Measurements from ENCODE around the gene XPA. TPM values are rescaled to one million over a fixed set of nuclear protein-coding genes. Genes with fewer than 3 reads are reported as not detected.
A peak's percentile ranks its signal among the peaks of the same experiment; 100 is the strongest.

The XPA gene
- total RNA-seq, 5 donors from 2014 or later (not counting 1 experiment from before 2014, with no cell fraction given), result 21.7 to 24.5 (median 23.3) TPM

DNA sequence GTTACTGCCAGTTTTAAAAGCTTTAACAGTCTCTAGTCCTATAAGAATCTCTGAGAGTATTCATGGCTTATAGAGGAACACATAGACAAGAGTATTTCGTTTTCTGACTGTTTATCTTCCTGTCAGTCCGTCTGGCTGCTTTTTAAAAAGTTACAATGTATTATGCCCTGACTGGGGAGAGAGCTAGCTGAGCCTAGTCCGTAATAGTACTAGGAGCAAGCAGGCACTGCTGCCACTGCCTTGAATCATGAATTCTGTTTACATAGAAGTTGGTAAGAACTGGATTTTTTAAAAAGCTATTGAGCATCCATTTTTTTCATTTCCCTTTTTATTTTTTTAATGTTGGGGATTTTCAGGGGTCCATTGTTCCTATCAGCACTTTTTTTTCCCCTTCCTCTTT is 26.6 kb downstream of the XPA start:
- peaks cover 3 to 95% of the 10 kb centered on the region in 2 donors for H3K36me3 ChIP-seq (ENCODE audit: control insufficient read depth in 2 of 2, extremely low read depth in 1 of 2, insufficient read depth in 1 of 2, low read length in 1 of 2)
- H3K4me1 ChIP-seq (ENCODE audit: control insufficient read depth in 1 of 2, extremely low read depth in 1 of 2, insufficient read depth in 2 of 2, low read length in 2 of 2), result no peaks in the 10 kb centered on the region
- Mint-ChIP-seq H3K27ac (peak overlapping the region in 1 of 2 donors; percentile 17), H3K9me3 (no peaks in the 10 kb centered on the region), H3K36me3 (peaks cover 67% of the 10 kb centered on the region), H3K4me3 (no peak overlapping the region), H3K4me1 (peaks cover 10 to 15% (median 12%) of the 10 kb centered on the region in 3 donors), H3K27me3 (no peaks in the 10 kb centered on the region)
- no peaks in the 10 kb centered on the region for H3K27me3 ChIP-seq (replicated peaks in 1 of 2; ENCODE audit: control insufficient read depth in 2 of 2, extremely low read depth in 1 of 2, insufficient read depth in 2 of 2, low read length in 1 of 2)
- POLR2A ChIA-PET, result no interaction called here
- 50% methylated on average over 2 of the region's 3 CpGs for WGBS (ENCODE audit: insufficient coverage)
- H3K9me3 ChIP-seq, result no peaks in the 10 kb centered on the region
- H3K27ac ChIP-seq (ENCODE audit: low read length), result no peak overlapping the region
- DNase-seq, result no peak
- ATAC-seq (replicated peaks in 1 of 4), result no peak
- no peak overlapping the region for H3K4me3 ChIP-seq (ENCODE audit: control insufficient read depth in 1 of 2, extremely low read depth in 1 of 2, low read length in 1 of 2)
- CTCF ChIA-PET, result no interaction called here

DNA sequence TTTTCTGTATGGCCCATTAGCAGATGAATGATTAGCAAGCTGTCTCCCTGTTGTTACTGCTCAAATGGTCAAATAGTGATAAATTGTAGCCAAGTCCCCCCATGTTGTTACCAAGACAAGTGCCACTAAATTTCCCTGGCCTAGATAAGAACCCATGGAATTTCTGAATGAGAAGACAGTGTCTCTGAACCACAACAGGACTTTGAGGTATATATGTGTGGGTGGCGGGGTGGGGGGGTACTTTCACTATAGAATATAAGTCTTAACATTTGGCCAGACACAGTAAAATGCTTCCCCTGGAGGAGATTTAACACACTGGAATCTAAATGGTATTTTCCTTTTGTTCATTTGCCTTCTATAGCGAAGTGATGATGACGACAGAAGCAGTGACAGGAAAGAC is 28.7 kb downstream of the XPA start:
- no peak for ATAC-seq (replicated peaks in 1 of 4)

DNA sequence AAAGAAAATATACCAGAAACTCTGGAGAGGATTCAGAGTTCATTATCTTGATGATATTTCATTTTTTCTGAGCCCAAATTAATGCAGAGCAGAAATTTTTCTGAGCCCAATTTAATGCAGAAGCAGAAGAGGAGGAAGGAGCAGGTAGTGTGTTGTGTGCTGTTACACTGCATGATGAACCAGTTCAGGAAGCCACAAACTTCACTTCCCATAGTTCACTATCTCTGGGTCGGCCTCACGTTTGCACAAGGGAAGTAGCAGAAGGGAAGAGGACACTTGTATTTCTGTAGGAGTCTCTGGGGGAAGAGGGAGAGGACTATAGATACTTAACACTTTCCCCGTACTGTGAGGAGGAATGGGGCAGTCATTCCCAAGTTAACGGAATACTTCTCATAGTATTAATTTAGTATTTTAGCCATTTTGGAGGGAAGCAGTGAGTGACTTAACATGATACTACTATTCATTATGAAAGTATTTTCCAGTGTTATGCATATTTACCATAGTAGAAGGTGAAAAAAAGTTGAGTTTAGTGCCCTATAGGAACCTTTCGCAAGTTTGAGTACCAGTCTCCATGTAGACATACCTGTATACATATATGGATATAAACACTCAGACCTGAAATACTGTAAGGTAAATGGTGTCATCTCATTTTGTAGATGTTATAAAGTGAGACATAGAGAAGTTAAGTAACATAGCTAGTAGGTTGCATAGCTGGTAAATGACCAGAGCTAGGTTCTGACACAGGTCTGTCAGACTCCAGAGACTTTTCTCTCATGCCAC is 30.0 kb downstream of the XPA start:
- WGBS (ENCODE audit: insufficient coverage), result no CpG with 5 or more reads among the region's 5 CpGs
- H3K4me1 ChIP-seq (ENCODE audit: control insufficient read depth in 1 of 2, extremely low read depth in 1 of 2, insufficient read depth in 2 of 2, low read length in 2 of 2), result no peaks in the 10 kb centered on the region
- peaks cover 71% of the 10 kb centered on the region for H3K36me3 Mint-ChIP-seq
- H3K36me3 ChIP-seq (ENCODE audit: control insufficient read depth in 2 of 2, extremely low read depth in 1 of 2, insufficient read depth in 1 of 2, low read length in 1 of 2), result peaks cover 7 to 89% of the 10 kb centered on the region in 2 donors
- H3K9me3 Mint-ChIP-seq, result no peaks in the 10 kb centered on the region
- CTCF ChIA-PET, result no interaction called here
- H3K4me1 Mint-ChIP-seq, result peaks cover 10 to 15% (median 12%) of the 10 kb centered on the region in 3 donors
- no peak overlapping the region for H3K4me3 Mint-ChIP-seq
- H3K27me3 Mint-ChIP-seq, result no peaks in the 10 kb centered on the region
- H3K9me3 ChIP-seq, result no peaks in the 10 kb centered on the region
- POLR2A ChIA-PET, result interaction anchor here in 1 of 2 donors (0.6 kb wide), 1 partner anchor 10 kb away, joined by 3 read pairs; no protein-coding TSS in a partner anchor
- H3K27me3 ChIP-seq (replicated peaks in 1 of 2; ENCODE audit: control insufficient read depth in 2 of 2, extremely low read depth in 1 of 2, insufficient read depth in 2 of 2, low read length in 1 of 2), result no peaks in the 10 kb centered on the region
- DNase-seq (no peak), ATAC-seq (replicated peaks in 1 of 4) (no peak)
- no peak overlapping the region for H3K27ac ChIP-seq (ENCODE audit: low read length)
- no peak overlapping the region for H3K4me3 ChIP-seq (ENCODE audit: control insufficient read depth in 1 of 2, extremely low read depth in 1 of 2, low read length in 1 of 2)
- peak overlapping the region; percentile 3 to 22 for H3K27ac Mint-ChIP-seq

More for the DNA sequence above, 28.7 kb downstream of the XPA start:
- peaks cover 10 to 15% (median 12%) of the 10 kb centered on the region in 3 donors for H3K4me1 Mint-ChIP-seq
- H3K9me3 ChIP-seq, result no peaks in the 10 kb centered on the region
- no peaks in the 10 kb centered on the region for H3K27me3 Mint-ChIP-seq
- ChIA-PET POLR2A (no interaction called here), CTCF (no interaction called here)
- no peak overlapping the region for H3K4me3 Mint-ChIP-seq
- peaks cover 7 to 96% of the 10 kb centered on the region in 2 donors for H3K36me3 ChIP-seq (ENCODE audit: control insufficient read depth in 2 of 2, extremely low read depth in 1 of 2, insufficient read depth in 1 of 2, low read length in 1 of 2)
- no peak overlapping the region for H3K27ac ChIP-seq (ENCODE audit: low read length)
- no peaks in the 10 kb centered on the region for H3K27me3 ChIP-seq (replicated peaks in 1 of 2; ENCODE audit: control insufficient read depth in 2 of 2, extremely low read depth in 1 of 2, insufficient read depth in 2 of 2, low read length in 1 of 2)
- peaks cover 66% of the 10 kb centered on the region for H3K36me3 Mint-ChIP-seq
- H3K9me3 Mint-ChIP-seq, result no peaks in the 10 kb centered on the region
- H3K4me1 ChIP-seq (ENCODE audit: control insufficient read depth in 1 of 2, extremely low read depth in 1 of 2, insufficient read depth in 2 of 2, low read length in 2 of 2), result no peaks in the 10 kb centered on the region
- peak overlapping the region in 1 of 2 donors; percentile 3 for H3K27ac Mint-ChIP-seq
- WGBS (ENCODE audit: insufficient coverage), result no CpG with 5 or more reads among the region's 3 CpGs
- DNase-seq, result no peak
- no peak overlapping the region for H3K4me3 ChIP-seq (ENCODE audit: control insufficient read depth in 1 of 2, extremely low read depth in 1 of 2, low read length in 1 of 2)

DNA sequence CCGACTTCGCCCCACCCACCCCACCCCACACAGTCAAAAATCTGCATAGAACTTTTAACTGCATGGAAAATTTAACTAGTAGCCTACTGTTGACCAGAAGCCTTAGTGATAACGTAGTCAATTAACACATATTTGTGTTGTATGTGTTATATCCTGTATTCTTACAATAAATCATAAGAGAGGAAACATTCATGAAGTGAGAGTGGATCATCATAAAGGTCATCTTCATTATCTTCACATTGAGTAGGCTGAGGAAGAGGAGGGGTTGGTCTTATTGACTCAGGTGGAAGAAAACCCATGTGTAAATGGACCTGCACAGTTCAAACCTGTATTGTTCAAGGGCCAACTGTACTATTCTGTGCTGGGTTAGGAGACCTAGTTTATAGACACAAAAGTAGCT is 31.4 kb downstream of the XPA start:
- Histone ChIP-seq H3K27ac (ENCODE audit: low read length) (no peak overlapping the region), H3K9me3 (no peaks in the 10 kb centered on the region), H3K27me3 (replicated peaks in 1 of 2; ENCODE audit: control insufficient read depth in 2 of 2, extremely low read depth in 1 of 2, insufficient read depth in 2 of 2, low read length in 1 of 2) (no peaks in the 10 kb centered on the region), H3K4me1 (ENCODE audit: control insufficient read depth in 1 of 2, extremely low read depth in 1 of 2, insufficient read depth in 2 of 2, low read length in 2 of 2) (no peaks in the 10 kb centered on the region), H3K36me3 (ENCODE audit: control insufficient read depth in 2 of 2, extremely low read depth in 1 of 2, insufficient read depth in 1 of 2, low read length in 1 of 2) (peaks cover 7 to 87% of the 10 kb centered on the region in 2 donors), H3K4me3 (ENCODE audit: control insufficient read depth in 1 of 2, extremely low read depth in 1 of 2, low read length in 1 of 2) (no peak overlapping the region)
- DNase-seq (no peak), ATAC-seq (replicated peaks in 1 of 4) (no peak)
- Mint-ChIP-seq H3K9me3 (no peaks in the 10 kb centered on the region), H3K27ac (peak overlapping the region; percentile 22 to 55), H3K27me3 (no peaks in the 10 kb centered on the region), H3K4me3 (no peak overlapping the region), H3K36me3 (peaks cover 64% of the 10 kb centered on the region), H3K4me1 (peaks cover 11 to 15% (median 12%) of the 10 kb centered on the region in 3 donors)
- ChIA-PET POLR2A (no interaction called here), CTCF (no interaction called here)
- no CpG with 5 or more reads among the region's 3 CpGs for WGBS (ENCODE audit: insufficient coverage)

DNA sequence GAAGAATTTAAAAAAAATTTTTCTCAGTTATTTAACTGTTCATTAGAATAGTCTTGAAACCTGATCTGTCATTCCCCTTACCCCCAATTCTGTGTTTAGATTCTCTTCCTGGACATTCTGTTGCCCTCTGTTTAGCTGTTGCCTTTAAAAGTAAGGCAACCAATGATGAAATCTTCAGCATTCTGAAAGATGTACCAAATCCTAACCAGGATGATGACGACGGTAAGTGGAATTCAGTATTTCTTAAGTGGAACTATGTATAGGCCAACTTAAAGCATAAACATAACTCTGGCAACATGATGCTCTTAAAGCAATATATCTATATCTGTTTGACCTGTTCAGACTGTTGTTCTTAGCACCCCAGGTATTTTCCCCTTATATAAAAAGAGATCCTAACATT is 36.3 kb downstream of the XPA start:
- no peak overlapping the region for H3K27ac ChIP-seq (ENCODE audit: low read length)
- Mint-ChIP-seq H3K9me3 (no peaks in the 10 kb centered on the region), H3K27me3 (no peaks in the 10 kb centered on the region), H3K36me3 (peaks cover 66% of the 10 kb centered on the region), H3K4me3 (no peak overlapping the region), H3K4me1 (peaks cover 2 to 13% (median 5%) of the 10 kb centered on the region in 3 donors), H3K27ac (peak overlapping the region in 1 of 2 donors; percentile 72)
- H3K4me1 ChIP-seq (ENCODE audit: control insufficient read depth in 1 of 2, extremely low read depth in 1 of 2, insufficient read depth in 2 of 2, low read length in 2 of 2), result no peaks in the 10 kb centered on the region
- POLR2A ChIA-PET, result interaction anchor here in 1 of 2 donors (0.5 to 1.4 kb wide), 3 partner anchors 13 to 20 kb away, joined by 3 to 4 read pairs (median 3); no protein-coding TSS in a partner anchor
- CTCF ChIA-PET, result interaction anchor here in 1 of 2 donors (0.7 kb wide), 1 partner anchor 439 kb away, joined by 3 read pairs; no protein-coding TSS in a partner anchor
- peaks cover 11 to 87% of the 10 kb centered on the region in 2 donors for H3K36me3 ChIP-seq (ENCODE audit: control insufficient read depth in 2 of 2, extremely low read depth in 1 of 2, insufficient read depth in 1 of 2, low read length in 1 of 2)
- DNase-seq, result no peak
- H3K4me3 ChIP-seq (ENCODE audit: control insufficient read depth in 1 of 2, extremely low read depth in 1 of 2, low read length in 1 of 2), result no peak overlapping the region
- ATAC-seq (replicated peaks in 1 of 4), result no peak
- H3K9me3 ChIP-seq, result no peaks in the 10 kb centered on the region
- H3K27me3 ChIP-seq (replicated peaks in 1 of 2; ENCODE audit: control insufficient read depth in 2 of 2, extremely low read depth in 1 of 2, insufficient read depth in 2 of 2, low read length in 1 of 2), result no peaks in the 10 kb centered on the region
- no CpG with 5 or more reads among the region's 2 CpGs for WGBS (ENCODE audit: insufficient coverage)

DNA sequence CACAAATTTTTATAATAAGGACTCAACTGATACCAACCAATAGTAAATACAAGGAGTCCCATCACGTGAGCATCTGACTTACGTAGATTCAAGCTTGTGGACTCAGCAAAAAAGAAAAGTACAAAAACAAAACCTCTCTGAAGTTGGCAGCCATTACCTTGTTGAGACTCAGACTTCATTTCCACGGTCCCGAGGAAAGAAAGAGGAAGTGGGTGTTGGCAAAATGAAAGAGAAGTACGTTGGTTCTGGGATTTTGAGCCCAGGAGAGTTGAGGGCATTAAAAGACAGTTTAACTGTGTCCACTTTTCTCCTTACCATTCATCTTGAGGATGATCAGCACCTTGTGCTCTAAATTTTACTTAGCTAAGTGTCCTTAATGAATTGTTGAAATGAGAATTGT is 36.8 kb downstream of the XPA start:
- H3K27me3 Mint-ChIP-seq, result no peaks in the 10 kb centered on the region
- H3K4me1 Mint-ChIP-seq, result peaks cover 2 to 13% (median 5%) of the 10 kb centered on the region in 3 donors
- no peak overlapping the region for H3K27ac ChIP-seq (ENCODE audit: low read length)
- H3K9me3 Mint-ChIP-seq, result no peaks in the 10 kb centered on the region
- H3K4me1 ChIP-seq (ENCODE audit: control insufficient read depth in 1 of 2, extremely low read depth in 1 of 2, insufficient read depth in 2 of 2, low read length in 2 of 2), result no peaks in the 10 kb centered on the region
- DNase-seq (no peak), ATAC-seq (replicated peaks in 1 of 4) (no peak)
- no peak overlapping the region for H3K4me3 ChIP-seq (ENCODE audit: control insufficient read depth in 1 of 2, extremely low read depth in 1 of 2, low read length in 1 of 2)
- peaks cover 11 to 88% of the 10 kb centered on the region in 2 donors for H3K36me3 ChIP-seq (ENCODE audit: control insufficient read depth in 2 of 2, extremely low read depth in 1 of 2, insufficient read depth in 1 of 2, low read length in 1 of 2)
- H3K4me3 Mint-ChIP-seq, result no peak overlapping the region
- H3K27me3 ChIP-seq (replicated peaks in 1 of 2; ENCODE audit: control insufficient read depth in 2 of 2, extremely low read depth in 1 of 2, insufficient read depth in 2 of 2, low read length in 1 of 2), result no peaks in the 10 kb centered on the region
- peak overlapping the region in 1 of 2 donors; percentile 6 for H3K27ac Mint-ChIP-seq
- peaks cover 69% of the 10 kb centered on the region for H3K36me3 Mint-ChIP-seq
- ChIA-PET CTCF (no interaction called here), POLR2A (interaction anchor here in 1 of 2 donors (0.9 to 1.4 kb wide), 2 partner anchors 14 to 16 kb away, joined by 3 to 4 read pairs; no protein-coding TSS in a partner anchor)
- 100% methylated on average over 1 of the region's 5 CpGs for WGBS (ENCODE audit: insufficient coverage)
- H3K9me3 ChIP-seq, result no peaks in the 10 kb centered on the region

Data from T-cell (primary cell).